Stimulated activated CD4-positive, alpha-beta T cell treated with anti-CD3 and anti-CD28 coated beads, TNF-alpha, amount 100 ng/mL, for 4 hours (primary cell): ENCODE results near the gene LYPD5.
"Not testable (repeated sequence)": the region's sequence is repeated elsewhere in the genome, so short reads cannot be mapped to it uniquely, and the experiment has no call there.

Experiments
- DNase-seq, 3 experiments: peaks; one replicate each; pipeline ENCODE4 v3.0.0-alpha.2; 2020; ENCODE audit warnings: low read depth in 3 of 3

The LYPD5 gene, protein sequence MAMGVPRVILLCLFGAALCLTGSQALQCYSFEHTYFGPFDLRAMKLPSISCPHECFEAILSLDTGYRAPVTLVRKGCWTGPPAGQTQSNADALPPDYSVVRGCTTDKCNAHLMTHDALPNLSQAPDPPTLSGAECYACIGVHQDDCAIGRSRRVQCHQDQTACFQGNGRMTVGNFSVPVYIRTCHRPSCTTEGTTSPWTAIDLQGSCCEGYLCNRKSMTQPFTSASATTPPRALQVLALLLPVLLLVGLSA

DNA sequence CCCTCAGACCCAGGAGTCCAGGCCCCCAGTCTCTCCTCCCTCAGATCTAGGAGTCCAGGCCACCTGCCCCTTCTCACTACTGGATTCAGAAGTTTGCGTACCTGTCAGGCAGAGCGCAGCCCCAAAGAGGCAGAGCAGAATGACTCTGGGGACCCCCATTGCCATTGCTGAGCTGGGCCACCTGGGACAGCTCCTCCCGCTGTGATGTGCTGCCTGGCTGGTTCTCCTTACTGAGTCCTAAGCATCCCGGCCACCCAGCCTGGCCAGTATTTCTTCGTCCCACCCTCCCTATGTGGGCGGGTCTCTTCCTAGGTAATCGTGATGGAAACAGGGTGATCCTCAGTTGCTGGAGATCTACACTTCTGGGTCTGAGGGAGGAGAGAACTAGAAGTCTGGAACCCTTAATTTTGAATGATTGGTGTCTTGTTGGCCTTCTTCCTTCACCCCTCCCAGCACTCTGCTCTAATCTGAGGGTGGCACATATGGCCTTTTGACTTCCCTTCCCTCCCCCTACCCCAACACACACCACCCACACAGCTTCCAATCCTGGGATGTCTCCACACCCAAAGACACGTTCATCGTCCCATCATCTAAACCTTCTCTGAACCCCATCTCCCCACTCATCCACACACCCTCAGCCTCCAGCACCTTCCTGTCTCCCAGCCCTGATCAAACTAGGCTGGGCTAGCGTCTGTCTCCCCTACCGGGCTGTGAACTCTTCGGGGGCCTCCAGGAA lies at the start of gene LYPD5:
Gene LYPD5 (minus strand): TSS at position 232 of the 736 bp plus-strand sequence. CDS start 67 bp downstream, at position 165.
- DNase-seq, result no peak

DNA sequence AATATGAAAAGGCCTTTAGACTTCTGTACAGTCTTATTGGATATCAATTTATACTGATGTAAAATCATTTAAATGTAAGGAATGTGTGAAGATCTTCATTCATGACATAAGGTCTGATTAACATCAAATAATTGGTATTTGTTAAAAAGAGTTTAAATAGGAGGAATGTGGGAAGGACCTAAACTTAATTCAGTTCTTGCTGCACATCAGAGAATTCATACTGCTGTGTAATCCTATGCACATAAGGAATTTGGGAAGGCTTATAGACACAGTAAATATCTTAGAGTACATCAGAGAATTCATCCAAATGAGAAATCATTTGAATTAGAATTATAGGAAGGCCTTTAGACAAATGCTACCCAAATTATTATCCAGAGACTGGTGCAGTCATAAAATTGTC lies 46.6 kb upstream of the LYPD5 start:
- DNase-seq, result no peak

DNA sequence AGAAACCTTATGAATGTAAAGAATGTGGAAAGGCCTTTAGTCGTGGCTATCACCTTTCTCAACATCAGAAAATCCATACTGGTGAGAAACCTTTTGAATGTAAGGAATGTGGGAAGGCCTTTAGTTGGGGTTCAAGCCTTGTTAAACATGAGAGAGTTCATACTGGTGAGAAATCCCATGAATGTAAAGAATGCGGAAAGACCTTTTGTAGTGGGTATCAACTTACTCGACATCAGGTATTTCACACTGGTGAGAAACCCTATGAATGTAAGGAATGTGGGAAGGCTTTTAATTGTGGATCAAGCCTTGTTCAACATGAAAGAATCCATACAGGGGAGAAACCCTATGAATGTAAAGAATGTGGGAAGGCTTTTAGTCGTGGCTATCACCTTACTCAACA lies 45.6 kb upstream of the LYPD5 start:
- no peak for DNase-seq

DNA sequence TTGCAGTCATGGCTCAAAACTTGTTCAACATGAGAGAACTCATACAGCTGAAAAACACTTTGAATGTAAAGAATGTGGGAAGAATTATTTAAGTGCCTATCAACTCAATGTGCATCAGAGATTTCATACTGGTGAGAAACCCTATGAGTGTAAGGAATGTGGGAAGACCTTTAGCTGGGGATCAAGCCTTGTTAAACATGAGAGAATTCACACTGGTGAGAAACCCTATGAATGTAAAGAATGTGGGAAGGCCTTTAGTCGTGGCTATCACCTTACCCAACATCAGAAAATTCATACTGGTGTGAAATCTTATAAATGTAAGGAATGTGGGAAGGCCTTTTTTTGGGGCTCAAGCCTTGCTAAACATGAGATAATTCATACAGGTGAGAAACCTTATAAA lies 45.0 kb upstream of the LYPD5 start:
- no peak for DNase-seq

DNA sequence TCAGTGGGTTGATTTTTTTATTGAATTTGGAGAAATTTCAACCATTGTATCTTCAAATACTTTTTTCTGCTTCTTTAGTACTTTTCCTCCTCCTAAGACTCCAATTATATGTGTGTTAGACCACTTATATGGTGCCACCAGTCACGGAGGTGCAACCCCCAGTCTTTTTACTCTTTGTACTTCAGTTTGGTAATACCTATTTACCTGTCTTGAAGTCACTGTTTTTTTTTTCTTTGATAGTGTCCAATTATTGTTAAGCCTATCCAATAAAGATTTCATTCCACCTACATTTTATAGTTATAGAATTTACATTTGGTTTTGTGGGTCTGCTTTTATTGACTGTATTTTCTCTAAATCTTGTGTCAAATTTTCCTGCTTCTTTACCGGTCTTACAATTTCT lies 39.8 kb upstream of the LYPD5 start:
- DNase-seq, result no peak

DNA sequence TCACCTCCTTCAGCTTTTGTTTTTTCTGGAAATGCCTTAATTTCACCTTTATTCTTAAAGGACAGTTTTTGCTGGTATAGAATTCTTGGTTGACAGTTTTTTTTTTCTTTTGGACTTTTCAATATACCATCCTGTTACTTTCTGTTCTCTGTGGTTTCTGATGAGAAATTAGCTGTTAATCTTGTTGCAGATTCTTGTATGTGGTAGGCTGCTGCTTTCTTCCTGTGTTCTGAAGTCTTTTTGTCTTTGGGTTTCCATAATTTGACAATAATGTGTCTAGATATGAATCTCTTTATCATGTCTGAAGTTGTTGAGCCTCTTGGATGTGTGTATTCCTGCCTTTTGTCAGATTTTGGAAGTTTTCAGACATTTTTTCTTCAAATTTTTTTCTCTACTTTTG lies 36.9 kb upstream of the LYPD5 start:
- DNase-seq, result no peak

DNA sequence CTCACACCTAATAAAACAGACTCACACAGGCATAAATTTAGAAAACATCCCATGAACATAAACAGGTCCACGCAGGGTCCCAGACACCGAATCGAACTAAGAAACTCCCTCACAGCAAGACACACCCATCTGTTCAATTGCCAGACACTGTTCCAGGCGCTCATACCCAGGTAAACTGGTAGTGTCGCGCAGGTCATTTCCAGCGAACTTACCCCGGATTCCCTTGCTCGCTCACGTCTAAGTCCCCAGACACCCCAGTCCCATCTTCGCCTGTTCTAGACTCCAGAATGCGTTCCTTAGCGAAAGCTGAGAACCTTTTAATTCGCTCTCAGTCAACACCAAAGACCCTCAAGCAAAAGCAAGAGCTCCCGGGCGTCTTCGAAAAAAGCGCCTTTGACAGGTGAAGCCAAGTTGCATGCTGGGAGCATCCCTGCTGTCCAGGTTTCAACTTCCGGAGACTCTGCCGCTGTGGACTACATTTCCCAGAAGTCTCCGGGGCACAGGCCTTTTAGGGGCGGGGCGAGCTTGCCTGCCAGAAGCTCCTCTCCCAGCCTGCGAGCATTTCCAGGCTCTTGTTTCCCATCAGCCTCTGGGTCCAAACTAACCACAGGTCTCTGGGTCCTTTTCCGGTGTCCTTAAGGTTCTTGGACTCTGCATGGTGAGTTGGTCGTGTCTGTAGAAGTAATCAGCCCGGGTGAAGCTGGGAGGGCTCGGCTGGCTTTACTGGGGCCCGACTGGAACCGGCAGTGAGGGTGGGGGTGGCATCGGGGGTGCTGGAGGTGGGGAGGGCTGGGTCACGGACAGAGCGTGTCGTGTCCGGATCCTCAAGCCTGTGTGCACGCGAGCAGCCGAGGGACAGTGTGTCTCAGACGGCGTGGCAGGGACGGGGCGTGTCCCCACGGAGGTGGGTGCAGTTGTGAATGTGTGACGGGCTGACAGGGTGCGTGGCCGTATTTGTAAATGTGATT lies 24.8 kb upstream of the LYPD5 start, which contains the start of gene ZNF283:
Gene ZNF283 (plus strand): TSS at position 535 of the 968 bp plus-strand sequence. CDS start 6,184 bp downstream, outside the sequence.
- peak; percentile 63 to 80 (median 64) for DNase-seq

DNA sequence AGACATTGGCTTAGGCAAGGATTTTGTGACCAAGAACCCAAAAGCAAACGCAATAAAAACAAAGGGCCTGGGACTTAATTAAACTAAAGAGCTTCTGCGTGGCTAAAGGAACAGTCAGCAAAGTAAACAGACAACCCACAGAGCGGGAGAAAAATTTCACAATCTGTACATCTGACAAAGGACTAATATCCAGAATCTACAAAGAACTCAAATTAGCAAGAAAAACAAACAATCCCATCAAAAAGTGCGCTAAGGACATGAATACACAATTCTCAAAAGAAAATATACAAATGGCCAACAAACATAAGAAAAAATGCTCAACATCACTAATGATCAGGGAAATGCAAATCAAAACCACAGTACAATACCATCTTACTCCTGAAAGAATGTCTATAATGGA lies 22.3 kb upstream of the LYPD5 start:
- not testable (repeated sequence) for DNase-seq

DNA sequence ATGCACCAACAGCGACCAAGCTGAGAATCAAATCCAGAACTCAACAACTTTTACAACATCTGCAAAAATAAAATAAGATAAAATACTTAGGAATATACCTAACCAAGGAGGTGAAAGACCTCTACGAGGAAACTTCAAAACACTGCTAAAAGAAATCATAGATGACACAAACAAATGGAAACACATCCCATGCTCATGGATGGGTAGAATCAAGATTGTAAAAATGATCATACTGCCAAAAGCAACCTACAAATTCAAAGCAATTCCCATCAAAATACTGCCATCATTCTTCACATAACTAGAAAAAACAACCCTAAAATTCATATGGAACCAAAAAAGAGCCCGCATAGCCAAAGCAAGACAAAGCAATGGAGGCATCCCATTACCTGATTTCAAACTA lies 21.6 kb upstream of the LYPD5 start:
- DNase-seq, result not testable (repeated sequence)

DNA sequence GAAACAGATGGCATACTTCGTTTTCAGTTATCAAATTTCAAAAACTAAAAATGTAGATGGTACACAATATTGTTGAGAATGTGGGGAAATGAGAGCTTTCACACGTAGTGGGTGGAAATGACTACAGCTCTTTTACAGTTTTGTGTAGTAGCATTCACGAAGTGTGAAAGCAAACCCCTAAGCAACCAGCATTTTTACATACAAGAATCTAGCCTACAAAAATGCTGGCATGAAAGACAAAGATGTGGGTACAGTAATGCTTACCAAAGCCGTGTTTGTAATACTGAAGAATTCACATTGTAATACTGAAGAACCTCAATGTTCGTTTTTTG lies 18.6 kb upstream of the LYPD5 start:
- DNase-seq, result no peak

DNA sequence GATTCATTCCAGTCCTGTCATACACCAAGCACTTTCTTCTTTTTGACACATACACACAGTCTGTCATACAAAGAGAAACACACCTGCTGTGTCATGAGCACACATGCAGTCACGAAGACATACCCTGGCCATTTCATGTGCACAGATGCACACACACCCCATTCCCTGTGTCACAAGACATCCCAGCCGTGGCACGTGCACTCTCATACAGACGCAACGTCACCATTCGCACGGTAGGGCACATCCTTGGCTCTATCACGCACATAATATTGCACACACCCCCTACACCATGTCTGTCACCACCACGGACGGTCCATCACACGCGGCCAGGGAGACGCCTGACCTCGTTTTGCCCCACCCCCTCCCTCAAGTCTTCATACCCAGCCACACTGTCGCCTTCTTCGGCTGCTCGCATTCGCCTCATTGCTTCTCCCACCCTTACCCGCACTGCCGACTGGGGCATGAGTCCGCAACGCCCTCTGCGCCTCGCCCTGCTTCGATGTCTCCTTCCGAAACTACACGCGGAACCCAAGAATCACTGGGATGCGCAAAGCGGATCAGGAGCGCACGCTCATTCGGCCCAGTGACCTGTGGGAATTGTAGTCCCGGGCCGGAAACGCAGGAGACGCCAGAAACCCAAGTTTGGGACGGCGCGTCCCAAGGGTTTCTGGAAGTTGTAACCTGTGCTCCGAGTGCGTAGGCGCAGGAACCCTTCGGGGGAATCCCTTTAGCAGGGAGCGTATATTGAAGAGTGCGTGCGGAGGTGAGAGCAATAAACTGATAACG lies 18.0 kb upstream of the LYPD5 start:
- DNase-seq, result peak in 2 of 3 experiments; percentile 12 to 28

DNA sequence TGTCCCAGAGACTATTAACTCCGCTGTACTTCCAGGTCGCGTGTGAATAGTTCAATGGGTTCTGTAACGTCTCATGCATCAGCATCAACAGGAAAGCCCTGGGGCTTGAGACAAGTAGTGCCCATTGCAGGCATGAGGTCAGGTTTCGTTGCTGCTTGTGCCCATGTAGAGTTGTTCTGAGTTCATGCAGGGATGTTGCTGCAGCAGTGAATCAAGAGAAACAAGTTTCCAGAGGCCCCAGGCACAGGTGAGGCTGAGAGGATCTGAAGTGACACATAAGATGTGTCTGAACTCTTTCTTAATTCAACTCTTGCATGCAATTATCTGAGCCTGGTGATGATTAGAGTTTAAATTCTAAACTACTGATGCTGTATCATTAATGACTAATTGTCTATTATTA lies 16.3 kb upstream of the LYPD5 start:
- no peak for DNase-seq

DNA sequence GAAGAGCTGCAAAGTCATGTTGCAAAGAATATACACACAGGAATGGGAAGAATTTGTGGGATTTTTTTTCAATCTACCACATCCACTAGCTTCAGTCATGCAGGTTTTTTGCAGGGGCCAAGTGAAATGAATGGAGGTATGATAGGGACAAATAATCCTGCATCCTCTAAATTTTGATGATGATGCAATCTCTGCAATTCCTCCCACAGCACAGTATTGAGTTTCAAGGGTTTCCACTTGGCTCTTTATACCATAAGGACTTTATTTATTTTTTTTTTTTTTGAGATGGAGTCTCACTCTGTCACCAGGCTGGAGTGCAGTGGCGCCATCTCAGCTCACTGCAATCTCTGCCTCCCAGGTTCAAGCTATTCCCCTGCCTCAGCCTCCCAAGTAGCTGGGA lies 15.2 kb upstream of the LYPD5 start:
- DNase-seq, result not testable (repeated sequence)

DNA sequence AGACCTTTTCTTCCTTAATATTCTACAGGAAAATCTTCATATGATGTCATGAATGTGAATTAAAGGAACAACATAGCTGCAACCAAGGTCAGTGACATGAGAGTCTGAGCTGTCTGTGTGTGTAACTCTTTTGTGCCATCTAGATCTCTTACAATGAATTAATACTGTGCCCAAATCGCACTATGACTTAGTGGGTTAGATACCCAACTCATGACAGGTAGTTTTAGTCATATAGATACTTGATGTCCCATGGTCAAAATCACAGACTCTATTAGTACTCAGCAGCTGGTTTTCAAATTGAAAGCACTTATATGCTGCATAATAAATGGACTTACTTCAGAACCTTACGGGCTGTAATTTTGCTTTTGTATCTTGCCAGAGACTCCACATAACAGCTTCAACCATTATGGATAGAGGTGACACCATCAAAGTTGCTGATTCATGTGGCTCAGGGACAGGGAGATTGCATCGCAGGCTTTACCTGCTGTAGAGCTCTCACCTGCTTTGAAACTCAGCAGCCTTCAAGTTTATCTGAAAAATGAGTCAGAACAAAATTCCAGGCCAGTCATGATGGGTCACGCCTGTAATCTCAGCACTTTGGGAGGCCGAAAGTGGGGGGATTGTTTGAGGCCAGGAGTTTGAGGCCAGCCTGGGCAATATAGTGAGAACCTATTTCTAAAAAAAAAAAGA lies 12.6 kb upstream of the LYPD5 start:
- DNase-seq, result no peak

DNA sequence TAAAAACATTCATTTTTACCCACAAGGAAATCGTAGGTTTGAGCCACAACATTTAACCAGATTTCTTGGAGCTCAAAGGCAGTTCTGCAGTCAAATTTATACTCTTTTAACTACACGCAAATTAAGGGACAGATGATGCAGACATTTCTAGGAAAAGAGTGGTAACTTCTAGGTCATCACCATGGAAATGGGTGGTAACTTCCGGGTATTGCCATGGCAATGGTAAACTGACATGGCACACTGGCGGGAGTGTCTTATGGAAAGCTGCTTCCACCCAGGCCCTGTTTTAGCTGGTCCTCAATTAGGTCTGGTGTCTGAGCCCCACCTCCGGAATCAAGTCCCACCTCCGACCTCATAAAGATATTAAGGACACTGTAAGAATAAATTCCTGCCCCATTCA lies 10.4 kb upstream of the LYPD5 start:
- no peak for DNase-seq

DNA sequence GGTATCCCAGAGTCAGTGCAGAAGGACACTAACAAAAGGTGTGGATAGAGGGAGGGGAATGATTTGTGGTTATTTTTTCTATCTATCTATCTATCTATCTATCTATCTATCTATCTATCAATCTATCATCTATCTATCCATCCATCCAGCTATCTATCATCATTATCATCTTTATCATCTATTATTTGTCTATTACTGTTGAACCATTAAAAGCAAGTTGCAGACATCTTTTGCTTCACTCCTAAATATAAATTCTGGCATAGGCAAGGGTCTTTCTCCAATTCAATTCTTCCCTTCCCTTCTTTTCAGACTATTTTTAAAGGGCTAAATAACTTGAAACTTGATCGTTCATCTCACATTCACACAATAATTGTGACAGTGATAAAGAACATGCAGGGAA lies 10.0 kb upstream of the LYPD5 start:
- DNase-seq, result no peak

DNA sequence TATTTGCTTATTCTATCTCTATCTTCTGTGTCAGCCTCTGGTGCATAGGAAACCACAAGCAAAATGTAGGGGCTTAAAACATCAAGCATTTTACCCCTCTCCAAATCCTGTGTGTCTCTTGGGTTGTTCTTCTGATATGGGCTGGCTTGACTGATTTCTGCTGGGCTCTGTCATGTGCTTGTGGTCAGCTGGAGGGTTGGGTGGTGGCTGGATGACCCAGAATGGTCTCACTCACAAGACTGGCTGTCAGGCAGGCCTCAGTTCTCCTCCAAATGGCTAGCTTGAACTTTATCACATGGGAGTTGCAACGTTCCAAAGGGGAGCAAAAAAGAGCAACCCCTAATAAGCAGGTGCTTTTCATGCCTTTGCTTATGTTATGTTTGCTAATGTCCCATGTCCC lies 9.6 kb upstream of the LYPD5 start:
- DNase-seq, result no peak

DNA sequence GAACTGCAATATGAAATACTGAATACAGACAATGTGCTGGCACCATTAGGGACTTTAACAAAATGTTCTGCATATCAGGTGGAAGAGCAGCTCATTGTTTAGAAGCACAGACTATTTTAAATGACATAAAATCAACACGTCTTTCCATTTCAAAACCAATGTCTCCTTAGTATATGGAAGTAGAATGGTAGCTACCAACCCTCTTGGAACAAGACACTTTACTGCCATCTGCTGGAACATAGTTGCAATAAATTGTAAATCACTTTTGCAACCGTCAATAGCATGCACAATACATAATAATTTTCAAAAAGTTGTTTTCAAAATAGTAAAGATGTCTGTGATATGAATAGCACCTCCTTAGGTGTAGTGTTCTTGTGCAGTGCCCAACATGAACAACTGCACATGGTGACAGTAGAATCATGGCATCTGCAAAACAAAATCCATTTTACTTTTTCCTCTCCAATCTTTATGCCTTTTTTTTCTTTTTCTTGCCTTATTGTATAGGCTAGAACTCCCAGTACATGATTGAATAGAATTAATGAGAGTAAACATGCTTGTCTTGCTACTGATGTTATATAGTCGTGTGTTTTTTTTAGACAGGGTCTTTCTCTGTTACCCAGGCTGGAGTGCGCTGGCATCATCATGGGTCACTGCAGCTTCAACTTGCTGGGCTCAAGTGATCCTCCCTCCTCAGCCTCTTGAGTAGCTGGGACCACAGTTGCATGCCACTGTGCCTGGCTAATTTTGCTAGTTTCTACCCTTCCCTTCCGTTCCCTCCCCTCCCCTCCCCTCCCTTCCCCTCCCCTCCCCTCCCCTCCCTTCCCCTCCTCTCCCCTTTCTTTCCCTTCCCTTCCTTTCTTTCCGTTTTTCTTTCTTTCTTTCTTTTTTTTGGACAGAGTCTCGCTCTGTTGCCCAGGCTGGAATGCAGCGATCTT lies 7.8 kb upstream of the LYPD5 start:
- no peak for DNase-seq

DNA sequence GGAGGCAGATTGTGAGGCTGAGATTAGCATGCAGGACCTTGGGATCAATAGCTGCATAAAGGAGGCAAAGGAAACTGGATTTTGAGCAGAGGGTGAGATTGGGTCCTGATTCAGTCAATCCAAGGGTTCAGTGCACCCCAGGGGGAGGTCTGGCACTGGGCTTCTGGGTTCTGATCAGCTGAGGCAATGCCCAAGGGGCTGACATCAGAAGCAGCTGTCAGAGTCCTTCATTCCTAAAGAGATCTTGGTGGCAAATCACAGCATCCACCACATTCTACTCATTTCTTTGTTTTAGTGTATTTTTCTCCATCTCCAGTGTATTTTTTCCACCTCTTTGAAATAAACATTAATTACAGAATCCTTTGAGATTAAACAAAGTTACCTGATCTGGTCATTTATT lies 5.4 kb upstream of the LYPD5 start:
- DNase-seq, result no peak

DNA sequence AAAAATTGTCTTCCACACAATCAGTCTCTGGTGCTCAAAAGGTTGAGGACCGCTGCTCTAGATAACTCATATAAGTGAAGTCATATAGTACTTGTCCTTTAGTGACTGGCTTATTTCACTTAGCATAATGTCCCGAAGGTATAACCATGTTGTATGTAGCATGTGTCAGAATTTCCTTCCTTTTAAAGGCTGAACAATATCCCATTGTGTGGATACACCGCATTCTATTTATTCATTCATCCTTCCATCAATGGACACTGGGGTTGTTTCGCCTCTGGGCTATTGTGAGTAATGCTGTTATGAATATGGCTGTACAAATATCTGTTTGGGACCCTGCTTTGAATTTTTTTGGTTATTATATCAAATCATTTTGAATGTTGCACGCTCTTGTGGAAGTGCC lies 4.6 kb upstream of the LYPD5 start:
- DNase-seq, result no peak
